Activated naive CD4-positive, alpha-beta T cell treated with anti-CD3 and anti-CD28 coated beads, Interleukin-2, amount 50 U/mL, for 16 hours (primary cell): Measurements from ENCODE around the gene ZNF738.
"Not testable (repeated sequence)": the region's sequence is repeated elsewhere in the genome, so short reads cannot be mapped to it uniquely, and the experiment has no call there.

Experiments
- DNase-seq: peaks from one replicate; pipeline ENCODE4 v3.0.0-alpha.2; 2020

Gene ZNF738

DNA sequence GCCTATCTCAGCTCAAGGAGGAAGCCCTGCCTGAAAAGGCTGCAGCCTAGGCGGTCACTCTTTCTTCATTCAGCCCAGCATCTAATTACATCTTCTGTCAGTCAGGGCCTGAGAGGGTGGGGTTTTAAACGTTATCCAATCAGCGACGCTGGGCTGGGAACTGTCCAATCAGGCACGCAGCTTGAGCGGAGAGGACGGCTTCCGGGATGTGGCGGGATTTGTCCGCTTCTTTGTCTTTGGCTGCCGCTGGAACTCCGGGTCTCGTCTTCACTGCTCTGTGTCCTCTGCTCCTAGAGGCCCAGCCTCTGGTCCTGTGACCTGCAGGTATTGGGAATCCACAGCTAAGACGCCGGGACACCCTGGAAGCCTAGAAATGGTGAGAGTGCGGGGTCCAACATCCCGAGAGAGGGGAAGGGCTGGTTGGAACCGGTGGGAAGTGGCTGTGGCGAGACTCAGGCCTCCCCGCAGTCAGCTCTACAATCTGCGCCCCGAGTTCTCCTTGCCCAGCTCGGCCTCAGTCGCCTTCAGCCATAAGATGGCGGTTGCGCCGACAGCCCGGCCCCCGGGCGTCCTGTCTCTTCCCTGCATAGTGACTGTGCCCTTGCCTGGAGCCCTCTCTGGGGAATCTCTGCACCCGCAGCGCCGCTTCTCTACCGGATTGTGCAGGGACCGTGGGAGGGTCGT is at the start of gene ZNF738:
TSS of gene ZNF738 (plus strand) at position 233 of the 684 bp plus-strand sequence. CDS start at position 374, 141 bp downstream.
- peak; percentile 84 for DNase-seq

DNA sequence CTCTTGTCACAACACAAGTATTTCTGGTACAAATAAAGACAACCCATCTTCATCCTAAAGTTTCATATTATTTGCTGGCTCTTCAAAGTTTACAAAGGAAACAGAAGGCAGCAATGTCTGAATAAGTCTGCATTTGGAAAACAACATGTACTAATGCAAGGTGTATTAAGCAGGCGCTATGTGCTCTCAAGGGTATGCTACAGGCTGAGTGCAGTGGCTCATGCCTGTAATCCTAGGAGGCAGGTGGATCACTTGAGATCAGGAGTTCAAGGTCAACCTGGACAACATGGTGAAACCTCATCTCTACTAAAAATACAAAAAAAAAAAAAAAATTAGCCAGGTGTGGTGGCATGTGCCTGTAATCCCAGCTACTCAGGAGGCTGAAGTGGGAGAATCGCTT is 46.0 kb upstream of the ZNF738 start:
- not testable (repeated sequence) for DNase-seq

- DNase-seq: no peak
These were observed 44.1 kb upstream of the ZNF738 start for GRCh38 chr19:21314676-21315075.

GRCh38 chr19:21317821-21318220 is 41.0 kb upstream of the ZNF738 start:
- no peak for DNase-seq

- no peak for DNase-seq
These were observed 37.7 kb upstream of the ZNF738 start for GRCh38 chr19:21321134-21321533.

GRCh38 chr19:21321996-21322395 is 36.8 kb upstream of the ZNF738 start:
- DNase-seq: no peak

DNA sequence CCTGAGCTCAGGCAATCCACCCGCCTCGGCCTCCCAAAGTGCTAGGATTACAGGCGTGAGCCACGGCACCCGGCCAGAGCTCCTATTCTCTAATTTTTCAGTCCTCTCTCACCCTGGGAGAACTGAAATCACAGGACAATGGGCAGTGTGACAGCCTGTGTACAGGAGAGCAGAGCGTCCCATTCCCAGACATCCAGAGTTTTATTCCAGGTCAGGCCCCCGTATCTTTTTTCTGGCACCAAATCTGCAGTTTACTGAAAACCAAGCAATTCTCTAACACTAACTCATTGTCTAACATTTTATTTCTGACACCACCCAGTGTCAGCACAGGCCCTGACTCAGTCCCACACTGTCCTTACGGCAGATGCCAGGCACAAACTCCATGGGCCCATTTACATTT is 36.3 kb upstream of the ZNF738 start:
- DNase-seq: no peak

- no peak for DNase-seq
These were observed 35.8 kb upstream of the ZNF738 start for GRCh38 chr19:21323000-21323399.

DNA sequence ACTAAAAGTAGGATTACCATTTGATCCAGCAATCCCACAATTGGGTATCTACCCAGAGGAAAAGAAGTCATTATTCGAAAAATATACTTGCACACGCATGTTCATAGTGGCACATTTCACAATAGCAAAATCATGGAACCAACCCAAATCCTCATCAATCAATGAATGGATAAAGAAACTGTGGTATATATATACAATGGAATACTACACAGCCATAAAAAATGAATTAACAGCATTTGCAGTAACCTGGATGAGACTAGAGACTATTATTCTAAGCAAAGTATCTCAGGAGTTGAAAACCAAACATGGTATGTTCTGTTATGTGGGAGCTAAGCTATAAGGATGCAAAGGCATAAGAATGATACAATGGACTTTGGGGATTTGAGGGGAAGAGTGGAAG is 32.6 kb upstream of the ZNF738 start:
- no peak for DNase-seq

GRCh38 chr19:21328406-21328805 is 30.4 kb upstream of the ZNF738 start:
- no peak for DNase-seq

GRCh38 chr19:21328885-21329605 is 29.8 kb upstream of the ZNF738 start, which contains the start of gene ZNF708:
Gene ZNF708 (minus strand): TSS chr19:21329410. CDS start chr19:21329212, 198 bp downstream.
- DNase-seq: peak; percentile 65

GRCh38 chr19:21335721-21336120 is 23.1 kb upstream of the ZNF738 start:
- DNase-seq: no peak

GRCh38 chr19:21344841-21345240 is 14.0 kb upstream of the ZNF738 start:
- DNase-seq: not testable (repeated sequence)

GRCh38 chr19:21352830-21353229 is 6.0 kb upstream of the ZNF738 start:
- no peak for DNase-seq

- no peak for DNase-seq
These were observed 3.5 kb downstream of the ZNF738 start for GRCh38 chr19:21362291-21362690.

- DNase-seq: no peak
These were observed 25.3 kb downstream of the ZNF738 start for GRCh38 chr19:21383980-21384582.

GRCh38 chr19:21396121-21396520 is 37.3 kb downstream of the ZNF738 start:
- no peak for DNase-seq

DNA sequence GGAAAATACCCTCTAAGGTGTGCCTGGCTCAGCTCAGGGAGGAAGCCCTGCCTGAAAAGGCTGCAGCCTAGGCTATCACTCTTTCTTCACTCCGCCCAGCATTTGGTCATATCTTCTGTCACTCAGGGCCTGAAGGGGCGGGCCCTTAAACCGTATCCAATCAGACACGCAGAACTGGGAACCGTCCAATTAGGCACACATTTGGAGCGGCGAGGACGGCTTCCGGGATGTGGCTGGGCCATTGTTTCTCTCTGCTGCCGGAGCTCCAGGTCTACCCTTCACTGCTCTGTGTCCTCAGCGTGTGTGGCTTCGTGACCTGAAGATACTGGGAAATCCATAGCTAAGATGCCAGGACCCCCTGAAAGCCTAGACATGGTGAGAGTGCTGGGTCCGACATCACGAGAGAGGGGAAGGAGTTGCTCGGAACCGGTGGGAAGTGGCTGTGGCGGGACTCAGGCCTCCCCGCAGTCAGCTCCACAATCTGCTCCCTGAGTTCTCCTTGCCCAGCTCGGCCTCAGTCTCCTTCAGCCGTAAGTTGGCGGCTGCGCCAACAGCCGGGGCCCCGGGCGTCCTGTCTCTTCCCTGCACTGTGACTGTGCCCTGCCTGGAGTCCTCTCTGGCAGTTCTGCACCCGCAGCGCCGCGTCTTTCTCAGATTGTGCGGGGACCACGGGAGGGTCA is 38.2 kb downstream of the ZNF738 start, which contains the start of gene ZNF493:
TSS of gene ZNF493 (plus strand) at position 241 of the 680 bp plus-strand sequence. CDS start at position 346, 105 bp downstream.
- DNase-seq: peak; percentile 92

GRCh38 chr19:21398851-21399250 is 40.1 kb downstream of the ZNF738 start:
- DNase-seq: no peak

DNA sequence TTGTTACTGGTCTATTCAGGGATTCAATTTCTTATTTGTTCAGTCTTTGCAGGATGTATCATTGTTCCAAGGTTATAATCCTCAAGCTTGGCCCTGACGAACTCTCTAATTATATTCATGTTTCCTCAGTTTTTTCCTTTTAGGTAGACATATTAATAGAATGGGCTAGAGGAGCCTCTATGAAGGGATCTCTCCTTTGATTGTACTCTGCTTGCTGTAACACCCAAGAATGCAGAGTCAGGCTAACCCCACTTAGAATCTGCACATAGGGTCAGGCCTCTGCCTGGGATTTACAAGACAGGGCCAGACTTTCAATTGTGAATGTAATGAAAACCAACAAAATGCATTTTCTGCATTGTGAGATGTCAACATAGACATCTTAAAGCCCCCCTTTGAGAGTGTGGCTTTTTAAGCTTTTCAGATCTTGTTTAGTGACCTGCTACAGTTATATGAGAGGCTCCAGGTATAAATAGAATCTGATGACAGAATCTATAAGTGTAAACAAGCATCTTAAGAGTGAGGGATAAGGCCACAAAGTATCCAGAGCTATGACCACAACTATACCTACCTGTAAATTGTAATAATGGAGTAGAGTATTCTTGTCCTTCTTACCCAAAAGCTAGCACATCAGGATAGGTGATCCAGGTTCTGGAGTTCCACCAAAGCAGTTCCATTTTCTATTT is 43.6 kb downstream of the ZNF738 start:
- no peak for DNase-seq

- no peak for DNase-seq
These were observed 51.4 kb downstream of the ZNF738 start for GRCh38 chr19:21410166-21410565.

GRCh38 chr19:21422244-21422643 is 63.4 kb downstream of the ZNF738 start:
- no peak for DNase-seq
